Cerebellar nuclear complex (tissue), 1 donor: ENCODE data around the gene IFNL1.
"Not testable (repeated sequence)": the region's sequence is repeated elsewhere in the genome, so short reads cannot be mapped to it uniquely, and the experiment has no call there.

ENCODE experiments used
- DNase-seq, 2 experiments: peaks; one replicate each; lab custom pipeline; 2025; lab: John Stamatoyannopoulos, UW

IFNL1 gene

GRCh38 chr19:39270036-39270871, 26.0 kb upstream of the IFNL1 start:
- no peak for DNase-seq

DNA sequence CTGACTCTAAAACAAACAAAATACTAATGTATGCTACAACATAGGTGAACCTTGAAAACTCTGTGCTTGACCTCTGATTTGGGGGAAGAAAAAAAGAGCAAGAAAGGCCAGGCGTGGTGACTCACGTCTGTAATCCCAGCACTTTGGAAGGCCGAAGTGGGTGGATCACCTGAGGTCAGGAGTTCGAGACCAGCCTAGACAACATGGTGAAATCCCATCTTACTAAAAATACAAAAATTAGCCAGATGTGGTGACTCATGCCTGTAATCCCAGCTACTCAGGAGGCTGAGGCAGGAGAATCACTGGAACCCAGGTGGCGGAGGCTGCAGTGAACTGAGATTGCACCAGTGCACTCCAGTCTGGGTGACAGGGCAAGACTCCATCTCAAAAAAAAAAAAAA, 22.3 kb upstream of the IFNL1 start:
- DNase-seq = not testable (repeated sequence)

DNA sequence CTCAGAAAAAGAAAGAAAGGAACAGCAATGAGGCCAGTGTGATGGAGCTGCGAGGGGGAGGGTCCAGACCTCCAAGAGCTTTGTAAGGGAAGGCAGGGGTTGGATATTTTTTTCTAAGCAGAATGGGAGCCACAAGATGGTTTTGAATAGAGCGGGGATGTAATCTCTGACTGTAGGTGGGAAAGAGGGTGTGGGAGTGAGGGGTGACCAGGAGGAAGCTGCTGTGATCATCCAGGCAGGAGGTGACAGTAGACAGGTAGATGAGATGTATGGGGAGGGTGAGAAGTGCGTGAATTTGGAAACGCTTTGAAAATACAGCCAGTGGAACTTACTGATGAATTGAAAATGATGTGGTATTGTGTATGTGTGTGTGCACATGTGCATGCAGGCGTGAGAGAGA, 20.6 kb upstream of the IFNL1 start:
- DNase-seq = no peak

- no peak for DNase-seq
Observed at GRCh38 chr19:39276740-39277139, 19.5 kb upstream of the IFNL1 start.

GRCh38 chr19:39277598-39277997, 18.6 kb upstream of the IFNL1 start:
- no peak for DNase-seq

- no peak for DNase-seq
Observed at GRCh38 chr19:39282021-39282420, 14.2 kb upstream of the IFNL1 start.

GRCh38 chr19:39284032-39284431, 12.2 kb upstream of the IFNL1 start:
- no peak for DNase-seq

DNA sequence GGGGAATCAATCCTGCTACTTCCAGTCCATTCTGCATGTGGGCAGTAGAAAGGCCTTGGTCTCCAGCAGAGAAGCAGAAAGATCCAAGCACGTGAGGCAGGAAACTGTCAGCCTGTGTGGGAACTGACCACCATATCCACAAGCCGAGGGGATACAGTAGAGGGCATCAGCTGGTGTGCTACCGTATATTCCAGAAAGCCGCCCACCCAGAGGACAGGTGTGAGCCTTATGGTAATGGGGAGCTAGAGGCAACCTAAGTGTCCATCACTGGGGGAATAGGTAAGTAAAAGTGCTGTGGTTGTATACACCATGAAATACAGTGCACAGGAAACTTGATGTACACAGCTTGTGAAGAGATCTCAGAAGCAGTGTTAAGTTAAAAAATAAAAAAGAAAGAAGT, 2.8 kb upstream of the IFNL1 start:
- no peak for DNase-seq

DNA sequence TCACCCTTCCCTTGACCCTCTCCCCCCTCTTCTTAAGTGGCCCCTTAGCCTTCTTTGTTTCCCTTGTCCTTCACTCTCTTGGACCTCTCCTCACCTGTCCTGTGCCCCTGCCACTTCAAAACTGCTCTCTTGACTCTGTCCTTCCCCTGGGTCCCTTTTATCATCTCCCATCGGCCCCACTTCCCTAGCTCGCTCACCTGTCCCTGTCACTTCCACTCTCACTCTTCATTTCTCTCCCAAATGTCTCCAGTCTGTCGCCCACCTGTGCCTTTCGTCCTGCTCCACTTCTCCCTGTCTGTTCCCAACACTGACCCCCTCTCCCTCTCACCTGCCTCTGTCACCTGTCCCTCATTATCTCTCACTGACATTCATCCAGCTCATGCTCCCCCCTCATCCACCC, 699 bp downstream of the IFNL1 start:
- DNase-seq = no peak

GRCh38 chr19:39297931-39298634, 1.9 kb downstream of the IFNL1 start:
- DNase-seq = no peak

GRCh38 chr19:39299404-39299803, 3.2 kb downstream of the IFNL1 start:
- DNase-seq = no peak

DNA sequence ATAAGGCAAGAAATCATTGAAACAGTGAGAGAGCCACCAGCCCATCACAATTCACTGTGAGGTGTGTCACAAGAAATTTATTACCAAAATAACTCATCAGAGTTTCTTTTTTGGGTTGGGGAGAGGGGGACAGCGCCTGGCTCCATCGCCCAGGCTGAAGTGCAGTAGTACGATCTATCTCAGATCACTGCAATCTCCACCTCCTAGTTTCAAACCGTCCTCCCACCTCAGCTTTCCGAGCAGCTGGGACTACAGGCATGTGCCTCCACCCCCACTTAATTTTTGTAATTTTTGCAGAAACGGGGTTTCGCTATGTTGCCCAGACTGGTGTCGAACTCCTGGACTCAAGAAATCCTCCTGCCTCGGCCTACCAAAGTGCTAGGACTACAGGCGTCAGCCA, 3.6 kb downstream of the IFNL1 start:
- no peak for DNase-seq

DNA sequence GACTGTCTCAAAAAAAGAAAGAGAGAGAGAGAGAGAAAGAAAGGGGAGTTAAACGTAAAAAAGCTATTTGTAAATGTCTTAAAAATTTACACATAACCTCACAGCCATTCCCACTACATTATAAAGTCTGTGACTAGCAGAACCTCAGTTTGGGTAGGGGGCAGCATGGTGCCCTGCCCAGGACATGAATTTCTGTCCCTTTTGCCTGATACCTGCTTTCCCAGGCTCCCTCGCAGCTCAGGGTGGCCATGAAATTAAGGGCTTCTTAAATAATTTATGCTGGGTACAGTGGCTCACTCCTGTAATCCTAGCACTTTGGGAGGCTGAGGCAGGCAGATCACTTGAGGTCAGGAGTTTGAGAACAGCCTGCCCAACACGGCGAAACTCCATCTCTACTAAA, 4.8 kb downstream of the IFNL1 start:
- DNase-seq = no peak

- DNase-seq = no peak
Observed at GRCh38 chr19:39301562-39301961, 5.4 kb downstream of the IFNL1 start.

DNA sequence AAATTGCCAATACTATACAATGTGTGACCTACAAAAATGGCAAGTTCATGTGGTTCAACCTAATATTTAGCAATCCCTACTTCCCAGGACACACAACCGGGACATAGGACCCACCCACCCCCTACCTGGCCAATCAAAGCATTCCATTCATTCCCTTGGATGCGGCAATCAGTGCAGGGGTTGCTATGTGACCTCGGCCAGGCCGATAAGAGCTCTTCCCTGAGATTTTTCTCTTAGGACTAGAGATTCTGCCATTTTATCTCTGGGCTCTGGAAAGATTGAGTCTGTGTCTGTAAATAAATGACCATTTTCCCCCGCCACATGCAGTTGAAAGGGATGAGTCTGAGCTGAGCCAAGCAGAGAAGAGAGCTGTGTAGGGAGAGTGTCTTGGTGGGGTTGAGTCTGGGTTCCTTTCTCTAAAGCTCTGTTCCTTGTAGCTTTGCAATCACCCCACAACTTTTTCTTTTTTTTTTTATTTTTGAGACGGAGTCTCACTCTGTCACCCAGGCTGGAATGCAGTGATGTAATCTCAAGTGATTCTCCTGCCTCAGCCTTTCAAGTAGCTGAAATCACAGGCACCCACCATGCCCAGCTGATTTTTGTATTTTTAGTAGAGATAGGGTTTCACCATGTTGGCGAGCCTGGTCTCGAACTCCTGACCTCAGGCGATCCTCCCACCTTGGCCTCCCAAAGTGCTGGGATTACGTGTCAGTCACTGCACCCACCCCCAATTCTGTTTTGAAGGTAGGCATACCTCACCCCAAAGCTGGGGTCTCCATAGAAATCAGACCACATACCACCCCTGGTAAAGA, 7.4 kb downstream of the IFNL1 start:
- no peak for DNase-seq

GRCh38 chr19:39304185-39304513, 7.9 kb downstream of the IFNL1 start:
- no peak for DNase-seq

GRCh38 chr19:39304701-39305571, 8.7 kb downstream of the IFNL1 start:
- no peak for DNase-seq

DNA sequence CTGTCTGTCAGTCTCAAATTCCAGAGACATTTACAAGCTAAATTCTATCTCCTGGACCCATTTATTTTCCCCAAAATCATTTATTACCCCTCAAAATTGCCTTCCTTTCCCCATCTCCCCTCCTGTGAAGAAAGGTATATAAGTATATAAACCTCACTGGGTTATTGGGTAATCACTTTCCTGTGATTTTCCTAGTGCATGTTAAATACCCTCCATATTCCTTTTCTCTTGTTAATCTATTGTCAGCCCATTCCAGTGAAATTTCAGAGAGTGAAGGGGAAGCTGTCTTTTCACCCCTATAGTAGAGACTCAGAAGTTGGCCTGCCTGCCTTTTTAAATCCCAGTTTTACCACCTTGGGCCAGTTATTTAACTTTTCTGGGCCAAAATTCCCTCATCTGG, 9.9 kb downstream of the IFNL1 start:
- DNase-seq = no peak

GRCh38 chr19:39307046-39307821, 11.0 kb downstream of the IFNL1 start:
- DNase-seq = no peak

DNA sequence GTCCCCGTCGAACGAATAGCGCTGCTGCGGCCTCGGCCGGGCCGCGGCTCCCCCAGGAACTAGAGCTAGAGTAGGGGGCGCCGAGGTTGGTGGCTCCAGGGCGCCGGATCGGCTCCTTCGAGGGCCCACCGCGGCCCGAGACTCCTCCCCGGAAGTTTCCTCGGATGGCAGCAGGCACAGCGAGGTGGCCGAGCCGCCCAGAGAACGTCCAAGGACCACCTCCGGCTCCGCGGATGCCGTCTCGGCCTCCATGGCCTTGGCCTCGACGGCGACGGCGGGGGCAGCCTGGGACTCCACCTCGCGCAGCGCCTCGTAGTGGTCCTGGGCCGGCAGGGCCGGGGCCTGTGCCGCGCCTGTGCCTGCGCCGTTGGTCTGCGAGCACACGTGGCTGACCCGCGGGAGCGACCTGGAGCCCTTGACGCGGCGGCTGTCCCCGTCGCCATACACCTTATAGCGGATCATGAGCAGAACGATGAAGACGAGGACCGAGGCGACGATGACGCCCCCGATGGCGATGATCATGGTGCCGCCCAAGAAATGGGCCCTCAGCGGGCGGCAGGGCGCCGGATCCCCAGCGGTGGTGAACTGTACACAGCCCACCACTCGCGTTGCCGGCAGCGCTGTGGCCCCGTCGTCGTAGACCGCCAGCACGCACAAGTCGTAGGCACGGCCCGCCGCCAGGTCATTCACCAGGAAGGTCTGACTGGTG, 11.8 kb downstream of the IFNL1 start:
- no peak for DNase-seq
